CD4-positive, alpha-beta T cell (primary cell): ENCODE measurements around the gene TNRC6A. TPM values are rescaled to one million over a fixed set of nuclear protein-coding genes. Genes with fewer than 3 reads are reported as not detected.

Source experiments
- ATAC-seq: fragments of 200-7000 bp; cut with Tn5 transposase; one replicate; pipeline ENCODE4 v1.10.0; 2022; ENCODE audit warnings: mild to moderate bottlenecking; ENCODE audit not compliant: poor library complexity
- CTCF ChIA-PET: fragments of 350-600 bp; sonication (Branson Sonifier 250); formaldehyde crosslinking; loops from one replicate; lab custom pipeline; 2021; ENCODE audit warnings: antibody characterized with exemption, inconsistent platforms; lab: Charles Lee
- POLR2A ChIA-PET: fragments of 350-600 bp; sonication (Branson Sonifier 250); formaldehyde crosslinking; loops from one replicate; lab custom pipeline; 2021; ENCODE audit warnings: antibody characterized with exemption, inconsistent platforms; lab: Charles Lee
- DNase-seq, 14 experiments: peaks; one replicate each; pipeline ENCODE4 v3.0.0-alpha.2; 2013 to 2020; ENCODE audit warnings: mixed read lengths in 2 of 14
- H3K27ac ChIP-seq, 2 donors: one replicate each; pipeline versions ENCODE4 v1.5.1 to v1.7.0; 2013; ENCODE audit warnings: low read length in 2 of 2, low read depth in 1 of 2, mild to moderate bottlenecking in 1 of 2
- H3K27me3 ChIP-seq, 2 experiments: 1 replicate in 1 of 2; 2 replicates in 1 of 2; pipeline versions ENCODE4 v1.6.1 to v1.7.0; 2013; ENCODE audit warnings: low read length in 2 of 2, control low read depth in 1 of 2, mild to moderate bottlenecking in 1 of 2, moderate library complexity in 1 of 2; ENCODE audit not compliant: insufficient read depth in 2 of 2, control insufficient read depth in 1 of 2
- H3K36me3 ChIP-seq: one replicate; pipeline ENCODE4 v1.6.1; 2013; ENCODE audit warnings: low read length, control low read depth; ENCODE audit not compliant: insufficient read depth
- H3K4me1 ChIP-seq: one replicate; pipeline ENCODE4 v1.6.1; 2013; ENCODE audit warnings: low read length, control low read depth; ENCODE audit not compliant: insufficient read depth
- H3K4me3 ChIP-seq: one replicate; pipeline ENCODE4 v1.5.1; 2013; ENCODE audit warnings: mild to moderate bottlenecking, low read length, moderate library complexity
- H3K9me3 ChIP-seq, 2 experiments: 1 replicate in 1 of 2; 2 replicates in 1 of 2; pipeline versions ENCODE4 v1.6.1 to v1.7.0; 2013; ENCODE audit warnings: low read length in 2 of 2, mild to moderate bottlenecking in 2 of 2, control low read depth in 1 of 2, moderate library complexity in 1 of 2; ENCODE audit not compliant: control insufficient read depth in 1 of 2, insufficient read depth in 1 of 2
- H3K27ac Mint-ChIP-seq: one replicate; pipeline ENCODE4 v1.8.0; 2020; ENCODE audit warnings: mixed read lengths
- H3K27me3 Mint-ChIP-seq: one replicate; pipeline ENCODE4 v1.8.0; 2021; ENCODE audit warnings: mixed read lengths
- H3K36me3 Mint-ChIP-seq: one replicate; pipeline ENCODE4 v1.8.0; 2021; ENCODE audit warnings: low read depth, mixed read lengths
- H3K4me1 Mint-ChIP-seq: one replicate; pipeline ENCODE4 v1.8.0; 2021; ENCODE audit warnings: low read depth, mixed read lengths
- H3K4me3 Mint-ChIP-seq: one replicate; pipeline ENCODE4 v1.8.0; 2020; ENCODE audit warnings: mild to moderate bottlenecking, mixed read lengths
- H3K9me3 Mint-ChIP-seq: one replicate; pipeline ENCODE4 v1.8.0; 2020; ENCODE audit warnings: mixed read lengths
- CTCF ChIP-seq: fragments of 200-600 bp; IDR thresholded peaks from one replicate; pipeline ENCODE4 v1.8.0; 2022; ENCODE audit warnings: antibody characterized with exemption, mild to moderate bottlenecking
- intact Hi-C, 2 experiments: fragments of 100-400 bp; cut with DNase I in 1 of 2; cut with micrococcal nuclease in 1 of 2; formaldehyde crosslinking; loops; one replicate each; pipeline versions ENCODE4 v1.15.1 to v1.9.0; 2023 to 2025; cut with DNase I, micrococcal nuclease
- total RNA-seq, 174 experiments: library from RNA in 2 of 174; stranded (reverse) in 2 of 174; gene quantifications; one replicate each; pipeline ENCODE4 v1.2.3 and lab custom pipeline; 2021 to 2026

TNRC6A gene
- total RNA-seq, 2 experiments from 2014 or later, result 70.4 to 74.6 TPM

- DNase-seq (no peak), ATAC-seq (no peak)
- Histone ChIP-seq H3K4me3 (no peak overlapping the region), H3K27me3 (no peaks in the 10 kb centered on the region), H3K9me3 (no peaks in the 10 kb centered on the region), H3K4me1 (peaks cover 4% of the 10 kb centered on the region), H3K36me3 (peaks cover 10% of the 10 kb centered on the region), H3K27ac (no peak overlapping the region)
- H3K4me1 Mint-ChIP-seq, result peaks cover 71% of the 10 kb centered on the region
- TF ChIP-seq CTCF, result no peak
- H3K27me3 Mint-ChIP-seq, result no peaks in the 10 kb centered on the region
- H3K36me3 Mint-ChIP-seq, result peaks cover 80% of the 10 kb centered on the region
- no peak overlapping the region for H3K27ac Mint-ChIP-seq
- intact Hi-C loops, result no loop called here
- ChIA-PET CTCF (no interaction called here), POLR2A (no interaction called here)
- H3K9me3 Mint-ChIP-seq, result no peaks in the 10 kb centered on the region
- no peak overlapping the region for H3K4me3 Mint-ChIP-seq
Observed at GRCh38 chr16:24771779-24772157, 42.3 kb downstream of the TNRC6A start.

DNA sequence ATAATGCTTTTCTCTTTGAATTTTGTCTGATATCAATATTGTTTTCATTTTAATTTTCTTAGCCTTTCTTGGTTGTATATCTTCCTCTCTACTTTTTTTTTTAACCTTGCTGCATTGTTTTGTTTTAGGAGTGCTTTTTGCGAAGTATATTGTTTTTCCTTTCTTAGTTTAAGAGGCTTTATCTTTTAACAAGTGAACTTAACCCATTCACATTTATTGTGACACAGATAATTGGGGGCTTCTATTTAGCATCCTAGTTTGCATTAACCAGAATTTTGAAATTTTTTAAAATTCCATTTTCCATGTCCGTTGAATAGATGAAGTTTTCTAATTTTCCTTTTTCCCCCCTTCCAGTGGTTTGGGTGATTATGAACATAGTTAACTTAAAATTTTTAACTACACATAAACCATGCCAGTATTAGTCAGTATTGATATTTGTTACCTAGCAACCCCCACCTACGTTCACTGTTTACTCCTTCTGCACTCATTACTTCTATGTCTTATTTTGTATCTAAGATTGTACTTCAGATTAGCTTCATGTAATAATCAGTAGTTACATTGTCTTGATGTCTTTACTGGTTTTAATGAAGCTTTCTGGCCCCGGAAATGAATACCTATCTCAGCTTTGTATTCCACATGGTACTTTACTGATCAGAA lies 44.4 kb downstream of the TNRC6A start:
- H3K36me3 ChIP-seq, result peaks cover 26% of the 10 kb centered on the region

DNA sequence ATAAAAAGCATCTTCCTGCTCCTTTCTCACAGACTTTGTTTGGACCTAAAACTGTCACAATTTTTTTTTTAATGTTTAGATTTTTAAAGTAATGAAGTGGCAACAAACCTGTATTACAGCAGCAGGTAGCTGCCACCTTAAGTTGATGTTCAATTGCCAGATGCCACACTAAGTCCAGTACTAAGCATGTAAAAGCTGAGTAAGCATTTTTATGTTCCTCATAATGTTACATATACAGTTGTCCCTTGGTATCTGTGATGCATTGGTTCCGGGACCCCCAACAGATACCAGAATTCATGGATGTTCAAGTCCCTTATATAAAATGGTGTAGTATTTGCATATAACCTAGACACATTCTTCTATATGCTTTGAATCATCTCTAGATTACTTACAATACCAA lies 45.1 kb downstream of the TNRC6A start:
- intact Hi-C loops, result no loop called here
- Mint-ChIP-seq H3K27ac (peak overlapping the region; percentile 13), H3K4me1 (peaks cover 66% of the 10 kb centered on the region), H3K36me3 (peaks cover 92% of the 10 kb centered on the region), H3K27me3 (no peaks in the 10 kb centered on the region), H3K9me3 (no peaks in the 10 kb centered on the region), H3K4me3 (no peak overlapping the region)
- no peaks in the 10 kb centered on the region for H3K9me3 ChIP-seq
- TF ChIP-seq CTCF, result no peak
- H3K27me3 ChIP-seq, result no peaks in the 10 kb centered on the region
- no peak for ATAC-seq
- peaks cover 4% of the 10 kb centered on the region for H3K4me1 ChIP-seq
- ChIA-PET POLR2A (no interaction called here), CTCF (no interaction called here)
- H3K4me3 ChIP-seq, result no peak overlapping the region
- no peak for DNase-seq
- H3K36me3 ChIP-seq, result peaks cover 31% of the 10 kb centered on the region
- no peak overlapping the region for H3K27ac ChIP-seq

More for the DNA sequence above, 44.4 kb downstream of the TNRC6A start:
- DNase-seq (peak in 1 of 14 experiments; percentile 2), ATAC-seq (peak; percentile 39)
- peaks cover 68% of the 10 kb centered on the region for H3K4me1 Mint-ChIP-seq
- H3K27me3 ChIP-seq, result no peaks in the 10 kb centered on the region
- ChIA-PET CTCF (no interaction called here), POLR2A (no interaction called here)
- intact Hi-C loops, result no loop called here
- peaks cover 4% of the 10 kb centered on the region for H3K4me1 ChIP-seq
- H3K4me3 ChIP-seq, result no peak overlapping the region
- no peak overlapping the region for H3K4me3 Mint-ChIP-seq
- H3K36me3 Mint-ChIP-seq, result peaks cover 92% of the 10 kb centered on the region
- no peak overlapping the region for H3K27ac ChIP-seq
- no peaks in the 10 kb centered on the region for H3K9me3 ChIP-seq
- no peak for TF ChIP-seq CTCF
- H3K27me3 Mint-ChIP-seq, result no peaks in the 10 kb centered on the region
- peak overlapping the region; percentile 13 for H3K27ac Mint-ChIP-seq
- H3K9me3 Mint-ChIP-seq, result no peaks in the 10 kb centered on the region
